ENCODE data around the gene PNRC1. TPM values are rescaled to one million over a fixed set of nuclear protein-coding genes. Genes with fewer than 3 reads are reported as not detected.

The PNRC1 gene
- total RNA-seq, 1 donor from 2014 or later, result 289 TPM

GRCh38 chr6:89131599-89131998 is 51.0 kb downstream of the PNRC1 start:
- Histone ChIP-seq H3K4me3 (no peak overlapping the region), H3K36me3 (no peaks in the 10 kb centered on the region), H3K27ac (no peak overlapping the region), H3K9me3 (no peaks in the 10 kb centered on the region), H3K27me3 (no peaks in the 10 kb centered on the region), H3K4me1 (no peaks in the 10 kb centered on the region)
- no peak for DNase-seq (ENCODE audit: extremely low spot score in 2 of 2)
- intact Hi-C loops (cut with DNase I), result no loop called here
- TF ChIP-seq CTCF (IDR thresholded peaks at IDR 0.05) (no peak), POLR2AphosphoS5 (IDR thresholded peaks at IDR 0.05; ENCODE audit: insufficient read depth in 1 of 2, low read depth in 1 of 2) (no peak), POLR2A (IDR thresholded peaks at IDR 0.05) (no peak)

- no peaks in the 10 kb centered on the region for H3K36me3 ChIP-seq
- no peaks in the 10 kb centered on the region for H3K9me3 ChIP-seq
- H3K27me3 ChIP-seq, result no peaks in the 10 kb centered on the region
- no peak overlapping the region for H3K27ac ChIP-seq
- intact Hi-C loops (cut with DNase I), result no loop called here
- DNase-seq (ENCODE audit: extremely low spot score in 2 of 2), result no peak
- no peaks in the 10 kb centered on the region for H3K4me1 ChIP-seq
- TF ChIP-seq POLR2A (IDR thresholded peaks at IDR 0.05) (no peak), POLR2AphosphoS5 (IDR thresholded peaks at IDR 0.05; ENCODE audit: insufficient read depth in 1 of 2, low read depth in 1 of 2) (no peak)
- no peak overlapping the region for H3K4me3 ChIP-seq
Observed at GRCh38 chr6:89132057-89132456, 51.5 kb downstream of the PNRC1 start.

- Histone ChIP-seq H3K27me3 (no peaks in the 10 kb centered on the region), H3K9me3 (no peaks in the 10 kb centered on the region), H3K36me3 (no peaks in the 10 kb centered on the region), H3K4me3 (no peak overlapping the region), H3K27ac (no peak overlapping the region), H3K4me1 (no peaks in the 10 kb centered on the region)
- no peak for DNase-seq (ENCODE audit: extremely low spot score in 2 of 2)
- TF ChIP-seq CTCF (IDR thresholded peaks at IDR 0.05), result no peak
- no peak for TF ChIP-seq POLR2A (IDR thresholded peaks at IDR 0.05)
- TF ChIP-seq POLR2AphosphoS5 (IDR thresholded peaks at IDR 0.05; ENCODE audit: insufficient read depth in 1 of 2, low read depth in 1 of 2), result no peak
- intact Hi-C loops (cut with DNase I), result no loop called here
Observed at GRCh38 chr6:89133981-89134380, 53.4 kb downstream of the PNRC1 start.

- Histone ChIP-seq H3K4me3 (no peak overlapping the region), H3K9me3 (no peaks in the 10 kb centered on the region), H3K4me1 (no peaks in the 10 kb centered on the region), H3K27ac (no peak overlapping the region), H3K27me3 (no peaks in the 10 kb centered on the region), H3K36me3 (no peaks in the 10 kb centered on the region)
- intact Hi-C loops (cut with DNase I), result no loop called here
- no peak for DNase-seq (ENCODE audit: extremely low spot score in 2 of 2)
- TF ChIP-seq POLR2A (IDR thresholded peaks at IDR 0.05), result no peak
- TF ChIP-seq POLR2AphosphoS5 (IDR thresholded peaks at IDR 0.05; ENCODE audit: insufficient read depth in 1 of 2, low read depth in 1 of 2), result no peak
- no peak for TF ChIP-seq CTCF (IDR thresholded peaks at IDR 0.05)
Observed at GRCh38 chr6:89134723-89135122, 54.2 kb downstream of the PNRC1 start.

Small RNAs within 50 kb of the gene (small RNA-seq; reads per million reads assigned to genes)
- not detected for gene RN7SL336P
- 0.26 reads per million for gene RNU2-61P

Other genes with a start within 250 kb of the PNRC1 start
- 18.2 TPM for gene RNGTT, start 117.1 kb upstream of the PNRC1 start, total RNA-seq
- 0.25 TPM for gene SRSF12, start 37.3 kb downstream of the PNRC1 start, total RNA-seq
- gene PM20D2, start 65.3 kb downstream of the PNRC1 start, total RNA-seq, result 14.0 TPM
- not detected for gene GABRR1, start 136.6 kb downstream of the PNRC1 start, total RNA-seq
- 1.5 TPM for gene GABRR2, start 234.5 kb downstream of the PNRC1 start, total RNA-seq

Measured in vagina (tissue), 2 donors.